ENCODE measurements around the gene UBE2B.
"Not testable (repeated sequence)": the region's sequence is repeated elsewhere in the genome, so short reads cannot be mapped to it uniquely, and the experiment has no call there.

UBE2B gene

GRCh38 chr5:134403951-134404350 lies 32.6 kb downstream of the UBE2B start:
- no peak for DNase-seq

GRCh38 chr5:134406390-134406789 lies 35.0 kb downstream of the UBE2B start:
- no peak for DNase-seq

- no peak for DNase-seq
Measured at GRCh38 chr5:134409321-134409720, 38.0 kb downstream of the UBE2B start.

- DNase-seq = no peak
Measured at GRCh38 chr5:134410822-134411221, 39.5 kb downstream of the UBE2B start.

GRCh38 chr5:134411228-134411545 lies 39.8 kb downstream of the UBE2B start:
- no peak for DNase-seq

- DNase-seq = peak; percentile 1
Measured at GRCh38 chr5:134411546-134412266, 40.3 kb downstream of the UBE2B start, which contains the start of gene CDKN2AIPNL. CDKN2AIPNL (minus strand) TSS chr5:134411881; CDS start chr5:134411854, 27 bp downstream.

GRCh38 chr5:134413046-134413445 lies 41.7 kb downstream of the UBE2B start:
- no peak for DNase-seq

- no peak for DNase-seq
Measured at GRCh38 chr5:134417707-134418106, 46.3 kb downstream of the UBE2B start.

- no peak for DNase-seq
Measured at GRCh38 chr5:134418958-134419357, 47.6 kb downstream of the UBE2B start.

GRCh38 chr5:134420343-134420742 lies 49.0 kb downstream of the UBE2B start:
- DNase-seq = no peak

GRCh38 chr5:134421038-134421437 lies 49.7 kb downstream of the UBE2B start:
- DNase-seq = not testable (repeated sequence)

- DNase-seq = no peak
Measured at GRCh38 chr5:134422791-134423365, 51.5 kb downstream of the UBE2B start.

GRCh38 chr5:134423376-134423775 lies 52.0 kb downstream of the UBE2B start:
- DNase-seq = no peak

- DNase-seq = no peak
Measured at GRCh38 chr5:134426361-134426760, 55.0 kb downstream of the UBE2B start.

- DNase-seq = no peak
Measured at GRCh38 chr5:134427540-134428041, 56.2 kb downstream of the UBE2B start.

GRCh38 chr5:134430001-134430569 lies 58.7 kb downstream of the UBE2B start:
- no peak for DNase-seq

- no peak for DNase-seq
Measured at GRCh38 chr5:134432174-134432573, 60.8 kb downstream of the UBE2B start.

- no peak for DNase-seq
Measured at GRCh38 chr5:134432677-134433359, 61.4 kb downstream of the UBE2B start.

- DNase-seq = no peak
Measured at GRCh38 chr5:134435560-134435959, 64.2 kb downstream of the UBE2B start.

GRCh38 chr5:134436523-134437339 lies 65.4 kb downstream of the UBE2B start:
- no peak for DNase-seq

- DNase-seq = no peak
Measured at GRCh38 chr5:134437340-134437846, 66.0 kb downstream of the UBE2B start.

- DNase-seq = no peak
Measured at GRCh38 chr5:134437847-134438581, 66.6 kb downstream of the UBE2B start.

All from GF-D8 (cell line).